ENCODE results near the gene CREBRF.

GRCh38 chr5:173103411-173103810, 47.3 kb downstream of the CREBRF start:
- TF ChIP-seq CBX1 (IDR thresholded peaks at IDR 0.05; ENCODE audit: low read depth) (no peak), HDGF (IDR thresholded peaks at IDR 0.05) (no peak), RFX1 (IDR thresholded peaks at IDR 0.05) (no peak), RBM25 (IDR thresholded peaks at IDR 0.05; ENCODE audit: low read depth, low read length, severe bottlenecking) (no peak), ZSCAN29 (IDR thresholded peaks at IDR 0.05) (no peak), CBX3 (IDR thresholded peaks at IDR 0.05; ENCODE audit: borderline replicate concordance in 1 of 2, low read length in 2 of 2) (no peak), U2AF1 (optimal IDR thresholded peaks at IDR 0.05; ENCODE audit: low read depth, low read length) (no peak), FOXJ2 (tag; IDR thresholded peaks at IDR 0.05) (no peak)
- TF ChIP-seq, protein P1, sequence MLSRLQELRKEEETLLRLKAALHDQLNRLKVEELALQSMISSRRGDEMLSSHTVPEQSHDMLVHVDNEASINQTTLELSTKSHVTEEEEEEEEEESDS (CRISPR knock-in tag; IDR thresholded peaks at IDR 0.05) = no peak
